ENCODE data around the gene OSBPL2.

Gene OSBPL2

DNA sequence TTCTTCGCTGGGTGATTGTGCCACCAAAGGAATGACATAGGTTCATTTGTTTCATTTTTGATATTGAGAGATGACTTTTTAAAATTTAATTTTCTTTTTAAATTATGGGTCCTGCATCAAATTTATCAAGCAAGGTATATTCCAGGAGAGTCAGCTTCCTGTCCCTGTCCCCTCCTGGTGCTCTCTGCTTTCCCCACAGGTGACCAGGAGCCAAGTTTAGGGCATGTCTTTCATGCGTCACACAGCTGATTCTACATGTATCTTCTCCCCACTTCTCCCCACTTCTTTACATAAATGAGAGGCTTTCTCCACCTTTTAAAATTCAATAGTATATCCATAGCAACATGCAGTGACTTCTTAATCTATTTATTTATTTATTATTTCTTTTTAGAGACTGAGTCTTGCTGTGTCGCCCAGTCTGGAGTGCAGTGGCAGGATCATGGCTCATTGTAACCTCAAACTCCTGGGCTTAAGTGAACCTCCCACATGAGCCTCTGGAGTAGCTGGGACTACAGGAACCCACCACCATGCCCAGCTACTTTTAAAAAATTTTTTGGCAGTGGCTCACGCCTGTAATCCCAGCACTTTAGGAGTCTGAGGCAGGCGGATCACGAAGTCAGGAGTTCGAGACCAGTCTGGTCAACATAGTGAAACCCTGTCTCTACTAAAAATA is 30.0 kb downstream of the OSBPL2 start:
- H3K9me3 ChIP-seq (replicated peaks; ENCODE audit: low read length) = no peaks in the 10 kb centered on the region
- peaks cover 40% of the 10 kb centered on the region for H3K36me3 ChIP-seq (ENCODE audit: insufficient read depth, low read length)
- no peak overlapping the region for H3K4me3 ChIP-seq (ENCODE audit: low read length)
- H3K4me2 ChIP-seq (ENCODE audit: low read length) = no peak overlapping the region
- H3K27me3 ChIP-seq (ENCODE audit: control insufficient read depth, insufficient read depth, low read length) = no peaks in the 10 kb centered on the region
- H3K4me1 ChIP-seq (ENCODE audit: control insufficient read depth, insufficient read depth, low read length) = no peaks in the 10 kb centered on the region
- no peak overlapping the region for H3K9ac ChIP-seq (ENCODE audit: low read depth, low read length)

DNA sequence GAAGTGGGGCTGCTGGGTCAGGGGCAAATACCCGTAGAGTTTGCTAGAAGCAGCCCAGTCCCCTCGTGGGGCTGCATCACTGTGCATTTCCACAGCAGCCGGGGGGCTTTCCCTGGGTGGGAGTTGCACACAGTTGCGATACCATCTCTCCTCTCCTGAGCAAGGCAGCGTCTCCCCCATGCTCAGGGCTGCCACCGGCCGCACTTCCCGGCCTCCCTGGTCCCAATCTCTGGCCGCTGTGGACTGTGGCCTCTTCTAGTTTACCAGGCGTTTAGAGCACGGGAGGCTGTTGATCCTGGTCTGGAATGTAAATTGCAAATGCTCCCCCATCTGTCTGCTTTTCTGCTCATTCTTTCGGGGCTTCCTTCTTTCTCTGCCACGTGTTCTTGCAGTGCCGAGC is 31.1 kb downstream of the OSBPL2 start:
- H3K27me3 ChIP-seq (ENCODE audit: control insufficient read depth, insufficient read depth, low read length) = no peaks in the 10 kb centered on the region
- peaks cover 43% of the 10 kb centered on the region for H3K36me3 ChIP-seq (ENCODE audit: insufficient read depth, low read length)
- H3K4me2 ChIP-seq (ENCODE audit: low read length) = no peak overlapping the region
- no peak overlapping the region for H3K4me3 ChIP-seq (ENCODE audit: low read length)
- no peaks in the 10 kb centered on the region for H3K4me1 ChIP-seq (ENCODE audit: control insufficient read depth, insufficient read depth, low read length)
- no peak overlapping the region for H3K9ac ChIP-seq (ENCODE audit: low read depth, low read length)
- no peaks in the 10 kb centered on the region for H3K9me3 ChIP-seq (replicated peaks; ENCODE audit: low read length)

DNA sequence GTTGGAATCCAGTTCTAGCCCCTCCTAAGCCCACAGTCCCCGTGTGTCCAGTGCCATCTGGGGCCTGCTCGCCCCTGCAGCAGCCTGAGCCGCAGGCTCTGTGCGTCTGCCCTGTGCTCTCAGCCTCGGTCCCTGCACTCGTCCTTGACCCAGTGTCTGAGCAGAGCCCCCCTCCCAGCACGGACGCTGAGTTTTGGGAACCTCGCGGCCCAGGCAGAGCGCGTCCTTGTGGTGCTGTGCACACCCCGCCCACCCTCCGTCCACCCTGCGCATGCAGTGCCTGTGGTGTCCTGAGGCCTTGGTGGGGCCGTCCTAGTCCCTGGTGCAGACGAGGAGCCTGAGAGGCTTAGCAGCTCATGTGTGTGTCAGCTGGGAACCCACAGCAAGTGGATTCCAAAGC is 31.6 kb downstream of the OSBPL2 start:
- H3K4me2 ChIP-seq (ENCODE audit: low read length) = no peak overlapping the region
- no peaks in the 10 kb centered on the region for H3K4me1 ChIP-seq (ENCODE audit: control insufficient read depth, insufficient read depth, low read length)
- no peaks in the 10 kb centered on the region for H3K27me3 ChIP-seq (ENCODE audit: control insufficient read depth, insufficient read depth, low read length)
- peaks cover 38% of the 10 kb centered on the region for H3K36me3 ChIP-seq (ENCODE audit: insufficient read depth, low read length)
- no peak overlapping the region for H3K9ac ChIP-seq (ENCODE audit: low read depth, low read length)
- H3K4me3 ChIP-seq (ENCODE audit: low read length) = no peak overlapping the region
- H3K9me3 ChIP-seq (replicated peaks; ENCODE audit: low read length) = no peaks in the 10 kb centered on the region

DNA sequence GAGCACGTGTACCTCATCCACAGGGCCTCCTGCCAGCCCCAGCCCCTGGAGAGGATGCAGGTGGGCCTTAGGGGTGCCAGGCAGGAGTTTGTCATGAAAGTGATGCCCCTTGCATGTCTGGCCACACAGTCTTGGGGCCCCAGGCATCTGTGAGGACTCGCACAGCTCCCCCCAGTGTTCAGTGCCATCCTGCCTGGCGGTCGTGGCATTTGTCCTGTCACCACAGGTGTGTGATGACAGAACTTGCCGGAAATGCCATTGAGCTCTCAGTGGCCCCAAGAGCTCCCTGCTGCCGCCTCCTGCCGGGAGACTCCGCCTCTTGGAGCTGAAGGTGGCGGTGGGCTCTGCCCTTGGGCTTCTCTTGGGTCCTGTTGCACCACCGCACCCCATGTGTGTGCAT is 33.9 kb downstream of the OSBPL2 start:
- Histone ChIP-seq H3K4me3 (ENCODE audit: low read length) (no peak overlapping the region), H3K9me3 (replicated peaks; ENCODE audit: low read length) (no peaks in the 10 kb centered on the region), H3K4me2 (ENCODE audit: low read length) (no peak overlapping the region), H3K27me3 (ENCODE audit: control insufficient read depth, insufficient read depth, low read length) (no peaks in the 10 kb centered on the region), H3K9ac (ENCODE audit: low read depth, low read length) (no peak overlapping the region), H3K36me3 (ENCODE audit: insufficient read depth, low read length) (peaks cover 31% of the 10 kb centered on the region), H3K4me1 (ENCODE audit: control insufficient read depth, insufficient read depth, low read length) (no peaks in the 10 kb centered on the region)

DNA sequence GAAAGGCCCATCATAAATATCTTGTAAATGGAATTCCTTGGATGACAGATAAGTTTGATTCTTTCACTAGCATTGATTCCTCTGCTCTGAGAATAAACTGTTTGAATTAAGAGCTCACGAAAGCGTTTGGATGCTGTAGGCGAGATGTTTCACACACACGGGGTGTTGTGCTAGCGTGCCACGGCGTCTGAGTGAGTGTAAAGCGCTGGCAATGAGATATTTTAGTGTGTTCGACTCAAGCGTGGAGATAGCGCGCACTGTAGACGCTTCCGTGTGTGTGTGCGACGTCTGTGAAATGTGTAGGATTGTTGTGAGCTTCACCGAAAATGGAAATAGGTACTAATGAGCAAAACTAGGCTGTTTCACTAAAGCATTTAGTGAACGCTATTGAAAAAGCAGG is 35.1 kb downstream of the OSBPL2 start:
- Histone ChIP-seq H3K9ac (ENCODE audit: low read depth, low read length) (no peak overlapping the region), H3K27me3 (ENCODE audit: control insufficient read depth, insufficient read depth, low read length) (no peaks in the 10 kb centered on the region), H3K9me3 (replicated peaks; ENCODE audit: low read length) (no peaks in the 10 kb centered on the region), H3K4me2 (ENCODE audit: low read length) (no peak overlapping the region), H3K36me3 (ENCODE audit: insufficient read depth, low read length) (peaks cover 28% of the 10 kb centered on the region), H3K4me3 (ENCODE audit: low read length) (no peak overlapping the region), H3K4me1 (ENCODE audit: control insufficient read depth, insufficient read depth, low read length) (no peaks in the 10 kb centered on the region)

DNA sequence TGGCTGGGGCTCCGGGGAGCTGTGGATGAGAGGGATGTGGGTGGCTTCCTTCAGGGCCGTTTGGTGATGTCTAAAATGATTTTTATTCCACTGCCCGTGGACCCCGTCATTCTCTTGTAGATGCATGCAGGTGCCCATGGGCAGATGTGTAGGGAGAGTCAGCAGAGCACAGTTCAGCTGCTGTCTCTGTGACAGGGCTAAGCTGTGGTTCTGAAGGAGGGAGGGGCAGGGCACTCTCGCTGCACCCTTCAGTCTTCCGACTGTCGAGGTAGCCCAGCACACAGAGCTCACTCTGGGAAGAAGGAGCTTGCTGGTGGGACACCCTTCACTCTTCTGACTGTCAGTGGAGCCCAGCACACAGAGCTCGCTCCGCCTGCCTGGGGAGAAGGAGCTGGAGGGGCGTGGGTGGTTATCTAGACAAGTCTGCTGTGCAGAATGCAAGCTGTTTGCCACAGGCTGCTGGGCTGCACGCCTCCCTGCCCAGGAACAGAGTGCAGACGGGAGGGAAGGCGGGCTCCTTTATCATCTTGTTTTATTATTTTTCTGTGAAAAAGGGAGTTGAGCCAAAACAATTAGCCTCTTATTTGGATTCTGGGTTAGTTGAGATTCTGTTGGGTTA is 36.1 kb downstream of the OSBPL2 start:
- no peak overlapping the region for H3K4me2 ChIP-seq (ENCODE audit: low read length)
- H3K27me3 ChIP-seq (ENCODE audit: control insufficient read depth, insufficient read depth, low read length) = no peaks in the 10 kb centered on the region
- H3K9ac ChIP-seq (ENCODE audit: low read depth, low read length) = no peak overlapping the region
- H3K4me1 ChIP-seq (ENCODE audit: control insufficient read depth, insufficient read depth, low read length) = no peaks in the 10 kb centered on the region
- peaks cover 36% of the 10 kb centered on the region for H3K36me3 ChIP-seq (ENCODE audit: insufficient read depth, low read length)
- H3K9me3 ChIP-seq (replicated peaks; ENCODE audit: low read length) = no peaks in the 10 kb centered on the region
- no peak overlapping the region for H3K4me3 ChIP-seq (ENCODE audit: low read length)

DNA sequence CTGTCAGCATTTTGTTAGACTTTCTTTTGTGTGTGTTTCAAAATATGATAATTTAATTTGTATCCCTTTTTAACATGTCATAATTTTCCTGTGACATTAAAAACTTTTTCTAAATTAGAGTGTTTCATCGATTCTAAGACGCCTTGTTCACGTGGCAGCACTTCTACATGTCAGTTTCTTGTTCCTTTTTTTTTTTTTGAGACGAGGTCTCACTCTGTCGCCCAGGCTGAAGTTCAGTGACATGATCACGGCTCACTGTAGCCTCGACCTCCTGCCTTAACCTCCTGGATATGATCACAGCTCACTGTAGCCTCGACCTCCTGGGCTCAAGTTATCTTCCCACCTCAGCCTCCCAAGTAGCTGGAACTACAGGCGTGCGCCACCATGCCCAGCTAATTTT is 36.9 kb downstream of the OSBPL2 start:
- Histone ChIP-seq H3K36me3 (ENCODE audit: insufficient read depth, low read length) (peaks cover 44% of the 10 kb centered on the region), H3K4me2 (ENCODE audit: low read length) (no peak overlapping the region), H3K4me3 (ENCODE audit: low read length) (no peak overlapping the region), H3K9me3 (replicated peaks; ENCODE audit: low read length) (no peaks in the 10 kb centered on the region), H3K27me3 (ENCODE audit: control insufficient read depth, insufficient read depth, low read length) (no peaks in the 10 kb centered on the region), H3K4me1 (ENCODE audit: control insufficient read depth, insufficient read depth, low read length) (no peaks in the 10 kb centered on the region), H3K9ac (ENCODE audit: low read depth, low read length) (no peak overlapping the region)

DNA sequence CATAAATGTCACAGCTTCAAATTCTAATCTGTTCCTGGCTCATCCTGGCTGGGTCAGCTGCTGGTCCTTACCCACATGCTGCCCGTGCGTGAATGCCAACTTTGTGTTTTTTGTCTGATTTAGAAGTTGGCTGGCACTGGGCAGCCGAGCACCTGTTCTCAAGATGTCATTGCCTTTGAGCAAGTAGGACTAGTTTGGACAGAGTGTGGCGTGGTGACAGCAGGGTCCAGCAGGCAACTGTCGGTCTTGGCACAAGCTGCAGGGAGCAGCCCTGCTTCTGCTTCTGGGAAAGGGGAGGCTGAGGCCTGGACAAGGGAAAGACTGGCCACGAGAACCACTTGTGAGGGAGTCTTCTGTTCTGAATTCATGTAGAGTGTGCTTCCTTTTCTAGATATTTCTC is 38.1 kb downstream of the OSBPL2 start:
- Histone ChIP-seq H3K4me2 (ENCODE audit: low read length) (no peak overlapping the region), H3K9me3 (replicated peaks; ENCODE audit: low read length) (no peaks in the 10 kb centered on the region), H3K36me3 (ENCODE audit: insufficient read depth, low read length) (peaks cover 56% of the 10 kb centered on the region), H3K9ac (ENCODE audit: low read depth, low read length) (no peak overlapping the region), H3K4me1 (ENCODE audit: control insufficient read depth, insufficient read depth, low read length) (no peaks in the 10 kb centered on the region), H3K4me3 (ENCODE audit: low read length) (no peak overlapping the region), H3K27me3 (ENCODE audit: control insufficient read depth, insufficient read depth, low read length) (no peaks in the 10 kb centered on the region)

DNA sequence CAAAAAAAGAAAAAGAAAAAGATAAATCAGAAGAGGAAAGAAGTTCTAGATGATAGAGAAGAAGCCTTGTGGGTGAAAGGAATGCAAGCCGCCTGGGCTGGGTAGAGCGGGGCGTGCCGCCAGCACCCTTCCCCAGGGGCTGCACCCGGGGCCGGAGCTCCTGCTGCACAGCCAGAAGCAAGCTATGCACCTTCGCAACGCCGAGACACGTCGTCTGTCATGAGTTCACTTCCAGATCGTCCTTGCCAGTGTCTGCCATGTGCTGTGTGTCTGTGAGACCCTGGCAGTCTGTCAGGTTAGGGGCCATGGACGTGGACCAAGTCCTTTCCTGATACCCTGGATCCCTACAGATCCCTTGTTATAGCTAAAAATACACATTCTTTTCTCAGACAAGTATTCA is 38.9 kb downstream of the OSBPL2 start:
- Histone ChIP-seq H3K4me2 (ENCODE audit: low read length) (no peak overlapping the region), H3K9ac (ENCODE audit: low read depth, low read length) (no peak overlapping the region), H3K36me3 (ENCODE audit: insufficient read depth, low read length) (peaks cover 58% of the 10 kb centered on the region), H3K4me1 (ENCODE audit: control insufficient read depth, insufficient read depth, low read length) (no peaks in the 10 kb centered on the region), H3K9me3 (replicated peaks; ENCODE audit: low read length) (no peaks in the 10 kb centered on the region), H3K4me3 (ENCODE audit: low read length) (no peak overlapping the region), H3K27me3 (ENCODE audit: control insufficient read depth, insufficient read depth, low read length) (no peaks in the 10 kb centered on the region)

DNA sequence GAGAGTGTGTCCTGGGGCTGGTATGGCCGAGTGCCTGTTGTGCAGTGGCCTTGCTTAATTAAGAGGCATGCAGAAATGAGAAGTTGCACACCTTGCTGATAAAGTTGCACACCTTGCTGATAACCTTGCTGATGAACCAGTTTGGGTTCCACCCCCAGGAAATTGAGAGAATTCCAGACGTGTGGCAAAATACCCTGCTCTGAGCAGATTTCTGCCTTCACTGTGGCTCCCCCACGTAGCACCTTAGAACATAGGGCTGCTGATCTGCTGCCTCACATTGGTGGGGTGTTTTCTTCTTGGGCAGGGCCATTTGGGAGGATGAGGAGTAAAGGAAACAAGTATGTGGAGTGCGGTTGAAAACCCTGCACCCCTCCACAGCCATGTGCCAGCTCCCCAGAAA is 42.0 kb downstream of the OSBPL2 start:
- no peak overlapping the region for H3K9ac ChIP-seq (ENCODE audit: low read depth, low read length)
- no peak overlapping the region for H3K4me3 ChIP-seq (ENCODE audit: low read length)
- no peak overlapping the region for H3K4me2 ChIP-seq (ENCODE audit: low read length)
- no peaks in the 10 kb centered on the region for H3K4me1 ChIP-seq (ENCODE audit: control insufficient read depth, insufficient read depth, low read length)
- H3K9me3 ChIP-seq (replicated peaks; ENCODE audit: low read length) = no peaks in the 10 kb centered on the region
- H3K27me3 ChIP-seq (ENCODE audit: control insufficient read depth, insufficient read depth, low read length) = no peaks in the 10 kb centered on the region
- H3K36me3 ChIP-seq (ENCODE audit: insufficient read depth, low read length) = peaks cover 58% of the 10 kb centered on the region

DNA sequence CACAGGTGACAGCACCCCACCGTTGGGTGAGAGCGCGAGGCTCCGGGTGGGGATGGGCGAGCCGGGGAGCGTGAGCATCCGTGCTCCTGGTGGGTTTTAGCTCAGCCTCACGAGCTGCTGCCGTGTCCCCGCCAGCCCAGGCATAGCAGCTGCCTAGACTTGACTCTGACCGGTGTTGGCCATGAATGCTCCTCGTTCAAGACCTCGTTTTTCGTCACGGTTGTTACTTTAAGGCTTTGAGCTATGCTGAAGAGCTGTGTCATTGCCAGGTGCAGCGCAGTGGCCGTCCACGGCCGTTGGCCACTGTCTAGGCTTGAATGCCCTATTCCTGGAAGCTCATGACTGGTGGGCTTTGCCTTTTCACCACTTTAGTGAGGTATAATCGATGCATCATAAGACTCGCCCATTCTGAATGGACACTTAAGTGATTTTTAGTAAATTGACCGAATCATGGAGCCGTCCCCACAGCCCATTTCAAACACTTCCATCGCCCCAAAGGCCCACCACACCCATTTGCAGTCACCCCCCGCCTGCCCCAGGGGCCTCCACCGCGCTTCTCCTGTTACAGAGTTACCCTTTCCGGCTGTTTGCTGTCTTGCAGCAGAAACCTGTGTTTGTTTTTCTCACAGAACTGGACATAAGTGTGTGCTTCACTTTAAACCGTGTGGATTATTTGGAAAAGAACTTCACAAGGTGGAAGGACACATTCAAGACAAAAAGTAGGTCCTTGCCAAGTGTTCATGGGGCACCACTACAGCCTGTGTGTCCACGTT is 43.0 kb downstream of the OSBPL2 start:
- H3K27me3 ChIP-seq (ENCODE audit: control insufficient read depth, insufficient read depth, low read length) = no peaks in the 10 kb centered on the region
- no peaks in the 10 kb centered on the region for H3K9me3 ChIP-seq (replicated peaks; ENCODE audit: low read length)
- no peak overlapping the region for H3K4me2 ChIP-seq (ENCODE audit: low read length)
- H3K4me3 ChIP-seq (ENCODE audit: low read length) = no peak overlapping the region
- H3K4me1 ChIP-seq (ENCODE audit: control insufficient read depth, insufficient read depth, low read length) = no peaks in the 10 kb centered on the region
- H3K36me3 ChIP-seq (ENCODE audit: insufficient read depth, low read length) = peaks cover 64% of the 10 kb centered on the region
- no peak overlapping the region for H3K9ac ChIP-seq (ENCODE audit: low read depth, low read length)

Data from skeletal muscle satellite cell (primary cell).